AG09319 (cell line): Measurements from ENCODE around the gene PPT2.
A peak's percentile ranks its signal among the peaks of the same experiment; 100 is the strongest.

ENCODE experiments used
- DNase-seq: peaks from one replicate; pipeline ENCODE4 v3.0.0-alpha.2; 2010; ENCODE audit warnings: low read depth; ENCODE audit errors: extremely low read depth
- TF ChIP-seq, protein P1 (sequence below): IDR thresholded peaks from 2 replicates; pipeline ENCODE4 v1.5.1; 2011; ENCODE audit warnings: low read depth, mild to moderate bottlenecking, inconsistent platforms, low read length, moderate library complexity

PPT2 gene, protein sequence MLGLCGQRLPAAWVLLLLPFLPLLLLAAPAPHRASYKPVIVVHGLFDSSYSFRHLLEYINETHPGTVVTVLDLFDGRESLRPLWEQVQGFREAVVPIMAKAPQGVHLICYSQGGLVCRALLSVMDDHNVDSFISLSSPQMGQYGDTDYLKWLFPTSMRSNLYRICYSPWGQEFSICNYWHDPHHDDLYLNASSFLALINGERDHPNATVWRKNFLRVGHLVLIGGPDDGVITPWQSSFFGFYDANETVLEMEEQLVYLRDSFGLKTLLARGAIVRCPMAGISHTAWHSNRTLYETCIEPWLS

DNA sequence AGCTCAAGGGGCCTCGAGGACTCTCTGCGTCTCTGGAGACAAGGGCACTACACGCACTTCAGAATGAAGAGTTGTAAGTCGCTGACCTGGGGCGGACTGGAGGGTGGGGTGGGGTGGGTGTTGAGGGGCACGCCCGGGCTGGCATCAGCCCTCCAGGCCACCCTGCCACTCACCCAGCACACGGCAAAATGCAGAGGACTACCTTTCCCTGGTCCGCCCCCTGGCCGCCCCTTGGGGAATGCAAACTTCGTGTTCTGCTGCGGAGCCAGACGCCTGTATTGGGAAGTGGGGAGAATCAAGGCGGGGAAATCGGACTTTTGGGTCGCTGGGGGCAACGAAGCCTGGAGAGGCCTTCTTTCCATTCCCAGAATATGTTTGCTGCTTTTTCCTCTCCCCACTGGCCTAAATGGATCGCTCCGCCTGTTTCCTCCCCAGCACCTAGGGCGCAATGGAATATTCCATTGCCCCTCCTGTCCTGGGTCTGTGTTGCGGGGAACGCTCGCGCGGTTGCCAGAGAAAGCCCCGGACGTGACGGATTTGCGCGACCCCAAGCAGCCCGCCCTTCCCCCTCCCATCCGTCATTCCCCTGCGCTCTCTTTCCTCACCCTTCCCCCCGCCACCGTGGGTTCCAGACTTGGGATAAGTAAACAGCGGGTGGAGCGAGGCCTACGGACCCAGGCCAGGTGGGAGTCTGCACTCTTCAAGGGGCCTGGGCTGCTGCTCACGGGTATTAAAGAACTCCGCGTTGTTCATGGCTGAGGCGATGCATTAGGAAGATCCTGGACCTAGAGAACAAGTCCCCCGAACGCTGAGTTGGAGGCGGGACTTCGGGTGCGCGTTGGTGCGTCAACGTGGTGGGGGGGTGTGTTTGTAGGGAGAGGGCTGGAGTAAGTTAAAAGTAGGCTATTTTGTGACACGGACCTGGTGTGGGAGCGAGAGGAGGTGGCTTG is at the start of gene PPT2:
Gene PPT2, plus strand, starts transcription at position 578 of the 950 bp plus-strand sequence. CDS start 454 bp downstream, outside the sequence.
- TF ChIP-seq, protein P1, sequence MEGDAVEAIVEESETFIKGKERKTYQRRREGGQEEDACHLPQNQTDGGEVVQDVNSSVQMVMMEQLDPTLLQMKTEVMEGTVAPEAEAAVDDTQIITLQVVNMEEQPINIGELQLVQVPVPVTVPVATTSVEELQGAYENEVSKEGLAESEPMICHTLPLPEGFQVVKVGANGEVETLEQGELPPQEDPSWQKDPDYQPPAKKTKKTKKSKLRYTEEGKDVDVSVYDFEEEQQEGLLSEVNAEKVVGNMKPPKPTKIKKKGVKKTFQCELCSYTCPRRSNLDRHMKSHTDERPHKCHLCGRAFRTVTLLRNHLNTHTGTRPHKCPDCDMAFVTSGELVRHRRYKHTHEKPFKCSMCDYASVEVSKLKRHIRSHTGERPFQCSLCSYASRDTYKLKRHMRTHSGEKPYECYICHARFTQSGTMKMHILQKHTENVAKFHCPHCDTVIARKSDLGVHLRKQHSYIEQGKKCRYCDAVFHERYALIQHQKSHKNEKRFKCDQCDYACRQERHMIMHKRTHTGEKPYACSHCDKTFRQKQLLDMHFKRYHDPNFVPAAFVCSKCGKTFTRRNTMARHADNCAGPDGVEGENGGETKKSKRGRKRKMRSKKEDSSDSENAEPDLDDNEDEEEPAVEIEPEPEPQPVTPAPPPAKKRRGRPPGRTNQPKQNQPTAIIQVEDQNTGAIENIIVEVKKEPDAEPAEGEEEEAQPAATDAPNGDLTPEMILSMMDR = peak; percentile 22
- DNase-seq = peak; percentile 80

DNA sequence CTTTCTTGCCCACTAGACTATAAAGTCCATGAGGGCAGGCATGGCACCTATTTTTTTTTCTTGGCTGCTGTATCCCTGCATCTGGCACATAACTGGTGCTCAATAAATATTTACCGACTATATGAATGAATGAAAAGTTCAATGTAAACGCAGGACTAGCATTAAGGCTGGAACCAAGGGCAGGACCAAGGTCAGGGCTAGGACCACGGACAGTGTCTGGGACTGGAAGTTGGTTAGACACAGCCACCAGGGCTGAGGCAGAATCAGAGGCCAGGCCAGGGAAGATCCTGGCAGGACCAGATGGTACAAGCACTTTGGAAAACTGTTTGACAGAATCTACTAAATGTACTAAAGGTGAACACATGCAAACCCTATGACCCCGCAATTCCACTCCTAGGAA is 48.5 kb upstream of the PPT2 start:
- no peak for DNase-seq
- TF ChIP-seq, protein P1 = no peak

DNA sequence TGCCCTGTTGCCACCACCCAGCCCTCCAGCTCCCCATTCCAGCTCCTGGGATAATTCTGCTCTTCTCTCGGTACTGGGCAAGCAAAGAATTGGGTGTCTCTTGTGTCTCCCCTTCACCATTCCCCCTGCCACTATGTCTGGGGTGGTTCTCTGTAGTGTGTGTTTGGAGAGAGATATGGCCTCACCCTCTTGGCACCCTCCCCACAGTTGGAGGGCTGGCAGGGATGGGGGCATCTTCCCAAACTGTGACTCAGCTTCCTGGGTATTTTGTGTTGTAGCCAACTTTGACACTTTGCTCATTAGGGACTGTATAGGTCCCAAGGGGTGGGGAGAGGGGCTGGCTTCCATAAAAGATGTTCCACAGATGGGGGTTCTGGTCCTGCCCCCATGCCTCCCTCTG is 46.5 kb upstream of the PPT2 start:
- TF ChIP-seq, protein P1 = no peak

DNA sequence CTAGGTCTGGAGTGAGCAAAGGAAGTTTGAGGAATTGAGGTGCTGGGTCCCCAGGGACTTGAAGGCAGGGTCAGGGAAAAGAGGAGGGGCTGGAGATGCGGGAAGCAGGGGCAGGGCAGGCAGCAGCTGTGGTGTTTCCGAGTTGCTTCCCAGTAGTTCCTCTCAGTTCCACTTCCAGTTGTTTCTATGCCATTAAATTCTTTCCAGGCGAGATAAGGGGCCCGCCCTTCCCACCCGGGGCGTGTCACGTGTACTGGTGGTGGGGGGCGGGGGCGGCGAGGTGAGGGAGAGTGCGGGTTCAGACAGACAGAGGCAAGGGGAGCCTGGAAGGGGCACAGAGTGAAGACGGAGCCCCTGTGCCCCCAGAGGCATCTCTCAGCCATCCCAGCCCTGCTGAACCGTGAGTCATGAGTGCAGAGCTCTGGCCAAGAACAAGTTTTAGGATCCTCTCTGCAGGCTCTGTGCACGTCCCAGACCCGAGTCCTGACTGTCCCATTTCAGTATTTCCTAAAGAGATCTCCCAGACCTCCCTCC is 45.8 kb upstream of the PPT2 start:
- TF ChIP-seq, protein P1 = no peak
- DNase-seq = no peak

More for the DNA sequence above, 46.5 kb upstream of the PPT2 start:
- DNase-seq = no peak

DNA sequence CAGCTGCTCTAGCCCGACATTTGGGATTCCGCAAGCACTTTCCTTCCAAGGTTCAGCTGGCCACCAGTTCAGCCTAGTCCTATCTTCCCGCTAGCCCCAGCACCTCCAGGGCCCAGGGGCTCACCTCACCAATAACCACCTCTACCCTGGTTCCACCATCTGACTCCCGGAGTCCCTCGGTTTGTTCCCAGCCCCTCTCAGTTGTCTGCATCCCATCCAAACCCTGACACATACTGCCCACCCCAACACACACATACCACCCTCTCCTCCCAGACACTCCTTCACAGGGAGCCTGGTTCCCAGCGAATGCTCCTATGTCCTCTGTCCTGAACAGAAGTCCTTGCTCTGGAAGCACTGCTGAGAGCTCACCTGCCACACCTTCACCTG is 45.2 kb upstream of the PPT2 start:
- DNase-seq = no peak
- TF ChIP-seq, protein P1 = no peak

DNA sequence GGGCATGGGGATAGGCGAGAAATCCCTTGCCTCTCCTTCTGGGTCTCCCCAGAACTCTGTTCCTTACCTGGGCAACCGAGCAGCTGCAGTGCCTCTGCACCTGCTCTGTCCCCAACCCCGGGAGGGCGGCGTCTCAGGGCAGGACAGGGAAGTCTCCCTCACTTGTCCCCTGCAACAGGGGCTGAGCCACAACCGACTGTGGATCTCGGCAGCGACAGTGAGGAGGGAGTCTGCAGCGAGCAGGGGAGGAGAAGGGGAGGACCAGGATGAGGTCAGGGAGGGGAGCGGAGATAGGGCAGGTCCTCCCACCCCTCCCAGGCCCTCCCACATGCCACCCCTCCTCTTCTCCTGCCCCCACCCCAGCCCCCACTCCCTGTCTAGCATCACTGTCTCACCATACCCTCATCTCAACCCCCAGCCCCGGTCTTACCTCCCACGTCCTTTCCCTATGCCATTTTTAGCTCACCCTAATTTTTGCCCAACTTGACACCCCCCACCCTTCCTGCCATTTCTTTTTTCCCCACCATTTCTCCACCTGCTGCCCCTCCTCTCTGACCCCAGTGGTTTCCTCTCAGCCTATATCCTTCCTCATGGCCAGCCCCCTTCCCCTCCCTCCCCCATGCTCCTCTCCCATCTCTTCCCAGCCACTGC is 44.7 kb upstream of the PPT2 start, which contains the start of gene TNXB:
Gene TNXB, minus strand, starts transcription at position 225 of the 651 bp plus-strand sequence. CDS start 11,140 bp downstream, outside the sequence.
- no peak for DNase-seq
- TF ChIP-seq, protein P1 = no peak
